Prostate gland (tissue), 2 donors: ENCODE data around the gene PTPN1.

Experiments used
- CTCF ChIP-seq, 4 experiments: fragments of 200-600 bp in 2 of 4; fragments of 450-650 bp in 2 of 4; sonication (generic) in 2 of 4; IDR thresholded peaks; 1 replicate in 3 of 4; 2 replicates in 1 of 4; pipeline ENCODE4 v1.5.1; 2016 to 2019; ENCODE audit warnings: antibody characterized with exemption in 4 of 4, mild to moderate bottlenecking in 2 of 4, moderate library complexity in 2 of 4
- POLR2A ChIP-seq: fragments of 450-650 bp; IDR thresholded peaks from one replicate; pipeline ENCODE4 v1.6.1; 2016; ENCODE audit warnings: antibody characterized with exemption, mild to moderate bottlenecking
- POLR2AphosphoS5 ChIP-seq: sonication (generic); formaldehyde crosslinking; IDR thresholded peaks from one replicate; pipeline ENCODE4 v1.6.1; 2017; ENCODE audit warnings: antibody characterized with exemption

GRCh38 chr20:50499938-50500337 is 10.2 kb upstream of the PTPN1 start:
- TF ChIP-seq POLR2A (no peak), CTCF (IDR thresholded peaks at IDR 0.05) (no peak), POLR2AphosphoS5 (no peak)
